Hematopoietic multipotent progenitor cell treated with erythropoietin and hydrocortisone succinate and interleukin-3 and kit ligand, for 6 days (in vitro differentiated cells): ENCODE results near the gene PIK3CG.
"Not testable (repeated sequence)": the region's sequence is repeated elsewhere in the genome, so short reads cannot be mapped to it uniquely, and the experiment has no call there.

Source experiments
- DNase-seq: peaks from one replicate; pipeline ENCODE4 v3.0.0-alpha.2; 2015

Gene PIK3CG

GRCh38 chr7:106865130-106866041, at the start of gene PIK3CG:
Gene PIK3CG, plus strand, starts transcription at chr7:106865282. Its CDS starts 2,280 bp downstream, at chr7:106867562.
- DNase-seq = peak; percentile 79

- DNase-seq = no peak
Observed at GRCh38 chr7:106817098-106817497, 48.0 kb upstream of the PIK3CG start.

- DNase-seq = no peak
Observed at GRCh38 chr7:106818736-106819135, 46.3 kb upstream of the PIK3CG start.

- DNase-seq = no peak
Observed at GRCh38 chr7:106819546-106819945, 45.5 kb upstream of the PIK3CG start.

GRCh38 chr7:106820321-106821217, 44.5 kb upstream of the PIK3CG start:
- no peak for DNase-seq

- DNase-seq = no peak
Observed at GRCh38 chr7:106823631-106824030, 41.5 kb upstream of the PIK3CG start.

- no peak for DNase-seq
Observed at GRCh38 chr7:106824458-106824857, 40.6 kb upstream of the PIK3CG start.

GRCh38 chr7:106827626-106828025, 37.5 kb upstream of the PIK3CG start:
- no peak for DNase-seq

GRCh38 chr7:106829496-106829895, 35.6 kb upstream of the PIK3CG start:
- DNase-seq = no peak

- DNase-seq = not testable (repeated sequence)
Observed at GRCh38 chr7:106830896-106831295, 34.2 kb upstream of the PIK3CG start.

GRCh38 chr7:106836816-106837215, 28.3 kb upstream of the PIK3CG start:
- no peak for DNase-seq

GRCh38 chr7:106839511-106839910, 25.6 kb upstream of the PIK3CG start:
- no peak for DNase-seq

- DNase-seq = no peak
Observed at GRCh38 chr7:106840342-106840741, 24.7 kb upstream of the PIK3CG start.

- DNase-seq = no peak
Observed at GRCh38 chr7:106841896-106842390, 23.1 kb upstream of the PIK3CG start.

GRCh38 chr7:106844279-106844997, 20.6 kb upstream of the PIK3CG start:
- no peak for DNase-seq

- no peak for DNase-seq
Observed at GRCh38 chr7:106848049-106848448, 17.0 kb upstream of the PIK3CG start.

- no peak for DNase-seq
Observed at GRCh38 chr7:106848851-106849442, 16.1 kb upstream of the PIK3CG start.

GRCh38 chr7:106851632-106852031, 13.4 kb upstream of the PIK3CG start:
- DNase-seq = not testable (repeated sequence)

GRCh38 chr7:106853250-106853908, 11.7 kb upstream of the PIK3CG start:
- no peak for DNase-seq

GRCh38 chr7:106855540-106856132, 9.4 kb upstream of the PIK3CG start:
- no peak for DNase-seq
